ENCODE data around the gene ANKFN1. TPM values are rescaled to one million over a fixed set of nuclear protein-coding genes. Genes with fewer than 3 reads are reported as not detected.

Gene ANKFN1
- total and polyA plus RNA-seq, 2 experiments from 2014 or later: 0.21 TPM; not detected in 1

DNA sequence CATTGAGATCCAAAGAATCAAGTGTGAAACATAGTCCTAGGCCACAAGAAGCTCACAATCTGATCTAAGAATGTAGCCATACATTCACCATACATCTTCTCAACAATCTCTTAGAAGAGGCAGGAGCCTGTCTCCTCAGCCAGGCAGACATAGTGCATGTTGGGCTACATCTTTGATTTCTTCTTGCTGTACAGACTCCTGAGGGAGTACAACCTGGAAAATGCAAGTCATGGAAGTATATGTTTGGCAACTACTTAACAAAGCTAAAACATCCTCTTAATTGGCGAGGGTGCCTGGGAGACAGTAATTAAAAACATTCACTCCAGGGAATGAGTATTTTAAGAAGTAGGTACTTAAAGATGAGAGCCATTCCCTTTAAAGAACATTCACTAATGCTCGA lies 361.0 kb downstream of the ANKFN1 start:
- DNase-seq (ENCODE audit: low read depth in 1 of 2, low spot score in 1 of 2): no peak
- TF ChIP-seq CTCF (IDR thresholded peaks at IDR 0.05; ENCODE audit: low read depth, low read length): no peak
- Histone ChIP-seq H3K4me3 (no peak overlapping the region), H3K27ac (no peak overlapping the region), H3K27me3 (no peaks in the 10 kb centered on the region), H3K9me3 (ENCODE audit: low read depth) (no peaks in the 10 kb centered on the region), H3K4me1 (ENCODE audit: low read depth) (peaks cover 21% of the 10 kb centered on the region), H3K36me3 (no peaks in the 10 kb centered on the region)

GRCh38 chr17:56514899-56515298 lies 361.6 kb downstream of the ANKFN1 start:
- Histone ChIP-seq H3K36me3 (no peaks in the 10 kb centered on the region), H3K4me3 (no peak overlapping the region), H3K27ac (no peak overlapping the region), H3K4me1 (ENCODE audit: low read depth) (peaks cover 21% of the 10 kb centered on the region), H3K9me3 (ENCODE audit: low read depth) (no peaks in the 10 kb centered on the region), H3K27me3 (no peaks in the 10 kb centered on the region)
- no peak for TF ChIP-seq CTCF (IDR thresholded peaks at IDR 0.05; ENCODE audit: low read depth, low read length)
- no peak for DNase-seq (ENCODE audit: low read depth in 1 of 2, low spot score in 1 of 2)

DNA sequence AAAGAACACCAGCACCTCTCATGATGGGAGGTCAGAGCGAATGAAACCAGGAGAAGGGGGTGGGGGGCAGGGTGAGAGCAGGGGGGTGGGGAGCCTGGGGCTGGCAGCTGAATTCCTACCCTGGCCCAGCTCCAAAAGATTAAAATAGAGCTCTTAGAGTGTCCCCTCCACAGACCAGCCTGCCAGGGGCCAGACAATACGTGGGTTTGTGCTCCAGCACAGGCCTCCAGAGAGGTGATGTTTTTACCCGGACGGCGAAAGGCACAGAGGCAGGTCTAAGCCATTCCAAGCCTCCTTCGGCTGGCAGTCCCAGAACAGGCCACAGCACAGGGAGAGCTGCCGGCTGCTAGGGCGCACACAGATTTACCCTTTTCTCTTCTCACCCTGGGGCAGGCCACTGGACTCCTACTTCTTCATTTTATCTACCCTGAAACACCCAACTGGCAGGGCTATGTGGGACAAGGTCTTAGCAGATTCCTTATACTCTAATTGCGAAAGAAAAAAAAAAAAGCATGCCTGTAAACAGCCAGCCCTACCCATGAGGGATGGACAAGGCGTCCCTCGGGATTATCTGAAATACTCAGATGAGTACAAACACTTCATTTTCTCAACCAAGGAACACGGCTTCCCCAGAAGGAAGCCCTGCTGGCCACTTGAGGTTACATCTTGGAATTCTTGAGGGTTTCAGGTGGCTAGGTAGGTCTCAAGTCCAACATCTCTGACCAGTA lies 368.3 kb downstream of the ANKFN1 start:
- H3K27me3 ChIP-seq: no peaks in the 10 kb centered on the region
- peak overlapping the region; percentile 93 for H3K27ac ChIP-seq
- H3K4me3 ChIP-seq: no peak overlapping the region
- no peaks in the 10 kb centered on the region for H3K9me3 ChIP-seq (ENCODE audit: low read depth)
- TF ChIP-seq CTCF (IDR thresholded peaks at IDR 0.05; ENCODE audit: low read depth, low read length): no peak
- DNase-seq (ENCODE audit: low read depth in 1 of 2, low spot score in 1 of 2): peak in 1 of 2 donors; percentile 88
- H3K4me1 ChIP-seq (ENCODE audit: low read depth): peaks cover 29% of the 10 kb centered on the region
- H3K36me3 ChIP-seq: no peaks in the 10 kb centered on the region

- Histone ChIP-seq H3K9me3 (ENCODE audit: low read depth) (no peaks in the 10 kb centered on the region), H3K4me3 (no peak overlapping the region), H3K36me3 (no peaks in the 10 kb centered on the region), H3K27ac (no peak overlapping the region), H3K4me1 (ENCODE audit: low read depth) (peaks cover 29% of the 10 kb centered on the region), H3K27me3 (no peaks in the 10 kb centered on the region)
- TF ChIP-seq CTCF (IDR thresholded peaks at IDR 0.05; ENCODE audit: low read depth, low read length): no peak
- DNase-seq (ENCODE audit: low read depth in 1 of 2, low spot score in 1 of 2): no peak
Observed at GRCh38 chr17:56523042-56523441, 369.8 kb downstream of the ANKFN1 start.

GRCh38 chr17:56528696-56529095 lies 375.4 kb downstream of the ANKFN1 start:
- no peaks in the 10 kb centered on the region for H3K27me3 ChIP-seq
- no peak overlapping the region for H3K27ac ChIP-seq
- no peak for TF ChIP-seq CTCF (IDR thresholded peaks at IDR 0.05; ENCODE audit: low read depth, low read length)
- H3K4me1 ChIP-seq (ENCODE audit: low read depth): peaks cover 12% of the 10 kb centered on the region
- H3K4me3 ChIP-seq: no peak overlapping the region
- DNase-seq (ENCODE audit: low read depth in 1 of 2, low spot score in 1 of 2): no peak
- no peaks in the 10 kb centered on the region for H3K36me3 ChIP-seq
- no peaks in the 10 kb centered on the region for H3K9me3 ChIP-seq (ENCODE audit: low read depth)

Data from cardiac muscle cell (in vitro differentiated cells and primary cell).